Measurements from ENCODE around the gene EFCC1.

The EFCC1 gene

GRCh38 chr3:129001101-129001805 is at the start of gene EFCC1:
Gene EFCC1 (plus strand): TSS chr3:129001304. CDS start chr3:129001629, 325 bp downstream.
- no peak for DNase-seq (ENCODE audit: low read depth in 4 of 4, low spot score in 1 of 4)

GRCh38 chr3:128956440-128956839 is 44.7 kb upstream of the EFCC1 start:
- DNase-seq (ENCODE audit: low read depth in 4 of 4, low spot score in 1 of 4), result no peak

- DNase-seq (ENCODE audit: low read depth in 4 of 4, low spot score in 1 of 4), result no peak
Observed at GRCh38 chr3:128965280-128965679, 35.8 kb upstream of the EFCC1 start.

GRCh38 chr3:128965818-128966217 is 35.3 kb upstream of the EFCC1 start:
- DNase-seq (ENCODE audit: low read depth in 4 of 4, low spot score in 1 of 4), result no peak

- no peak for DNase-seq (ENCODE audit: low read depth in 4 of 4, low spot score in 1 of 4)
Observed at GRCh38 chr3:128967748-128968355, 33.3 kb upstream of the EFCC1 start.

- DNase-seq (ENCODE audit: low read depth in 4 of 4, low spot score in 1 of 4), result peak; percentile 29 to 39 (median 36)
Observed at GRCh38 chr3:128969993-128970739, 30.9 kb upstream of the EFCC1 start.

GRCh38 chr3:128970740-128971047 is 30.4 kb upstream of the EFCC1 start:
- DNase-seq (ENCODE audit: low read depth in 4 of 4, low spot score in 1 of 4), result no peak

- no peak for DNase-seq (ENCODE audit: low read depth in 4 of 4, low spot score in 1 of 4)
Observed at GRCh38 chr3:128971421-128972100, 29.5 kb upstream of the EFCC1 start.

GRCh38 chr3:128973988-128974564 is 27.0 kb upstream of the EFCC1 start:
- no peak for DNase-seq (ENCODE audit: low read depth in 4 of 4, low spot score in 1 of 4)

GRCh38 chr3:128975276-128975675 is 25.8 kb upstream of the EFCC1 start:
- no peak for DNase-seq (ENCODE audit: low read depth in 4 of 4, low spot score in 1 of 4)

- DNase-seq (ENCODE audit: low read depth in 4 of 4, low spot score in 1 of 4), result no peak
Observed at GRCh38 chr3:128983293-128984069, 17.6 kb upstream of the EFCC1 start.

GRCh38 chr3:128984596-128984995 is 16.5 kb upstream of the EFCC1 start:
- DNase-seq (ENCODE audit: low read depth in 4 of 4, low spot score in 1 of 4), result no peak

GRCh38 chr3:128987302-128988100 is 13.6 kb upstream of the EFCC1 start:
- DNase-seq (ENCODE audit: low read depth in 4 of 4, low spot score in 1 of 4), result no peak

GRCh38 chr3:128988286-128988685 is 12.8 kb upstream of the EFCC1 start:
- no peak for DNase-seq (ENCODE audit: low read depth in 4 of 4, low spot score in 1 of 4)

GRCh38 chr3:128991355-128991895 is 9.7 kb upstream of the EFCC1 start:
- DNase-seq (ENCODE audit: low read depth in 4 of 4, low spot score in 1 of 4), result no peak

GRCh38 chr3:128992926-128993460 is 8.1 kb upstream of the EFCC1 start:
- no peak for DNase-seq (ENCODE audit: low read depth in 4 of 4, low spot score in 1 of 4)

GRCh38 chr3:128993461-128994172 is 7.5 kb upstream of the EFCC1 start, which contains the start of gene CFAP92:
Gene CFAP92 (minus strand): TSS chr3:128994076. CDS start chr3:128993304, 772 bp downstream.
- DNase-seq (ENCODE audit: low read depth in 4 of 4, low spot score in 1 of 4), result peak; percentile 67 to 86 (median 78)

GRCh38 chr3:128994173-128994512 is 7.0 kb upstream of the EFCC1 start:
- DNase-seq (ENCODE audit: low read depth in 4 of 4, low spot score in 1 of 4), result no peak

All from stimulated activated CD4-positive, alpha-beta T cell treated with anti-CD3 and anti-CD28 coated beads, Interleukin-1b, Interleukin-23, amount 100 ng/mL, for 24 hours (primary cell).